RCC 7860 (cell line): ENCODE data around the gene IFRD2.

Source experiments
- DNase-seq: peaks from one replicate; pipeline ENCODE4 v3.0.0-alpha.2; 2015; ENCODE audit warnings: low spot score
- FAIRE-seq: peaks from 2 replicates; lab custom pipeline; 2012; peaks lifted over from hg19 to GRCh38; lab: Jason Lieb, UNC

Gene IFRD2, protein sequence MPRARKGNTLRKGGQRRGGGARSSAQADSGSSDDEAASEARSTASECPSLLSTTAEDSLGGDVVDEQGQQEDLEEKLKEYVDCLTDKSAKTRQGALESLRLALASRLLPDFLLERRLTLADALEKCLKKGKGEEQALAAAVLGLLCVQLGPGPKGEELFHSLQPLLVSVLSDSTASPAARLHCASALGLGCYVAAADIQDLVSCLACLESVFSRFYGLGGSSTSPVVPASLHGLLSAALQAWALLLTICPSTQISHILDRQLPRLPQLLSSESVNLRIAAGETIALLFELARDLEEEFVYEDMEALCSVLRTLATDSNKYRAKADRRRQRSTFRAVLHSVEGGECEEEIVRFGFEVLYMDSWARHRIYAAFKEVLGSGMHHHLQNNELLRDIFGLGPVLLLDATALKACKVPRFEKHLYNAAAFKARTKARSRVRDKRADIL

DNA sequence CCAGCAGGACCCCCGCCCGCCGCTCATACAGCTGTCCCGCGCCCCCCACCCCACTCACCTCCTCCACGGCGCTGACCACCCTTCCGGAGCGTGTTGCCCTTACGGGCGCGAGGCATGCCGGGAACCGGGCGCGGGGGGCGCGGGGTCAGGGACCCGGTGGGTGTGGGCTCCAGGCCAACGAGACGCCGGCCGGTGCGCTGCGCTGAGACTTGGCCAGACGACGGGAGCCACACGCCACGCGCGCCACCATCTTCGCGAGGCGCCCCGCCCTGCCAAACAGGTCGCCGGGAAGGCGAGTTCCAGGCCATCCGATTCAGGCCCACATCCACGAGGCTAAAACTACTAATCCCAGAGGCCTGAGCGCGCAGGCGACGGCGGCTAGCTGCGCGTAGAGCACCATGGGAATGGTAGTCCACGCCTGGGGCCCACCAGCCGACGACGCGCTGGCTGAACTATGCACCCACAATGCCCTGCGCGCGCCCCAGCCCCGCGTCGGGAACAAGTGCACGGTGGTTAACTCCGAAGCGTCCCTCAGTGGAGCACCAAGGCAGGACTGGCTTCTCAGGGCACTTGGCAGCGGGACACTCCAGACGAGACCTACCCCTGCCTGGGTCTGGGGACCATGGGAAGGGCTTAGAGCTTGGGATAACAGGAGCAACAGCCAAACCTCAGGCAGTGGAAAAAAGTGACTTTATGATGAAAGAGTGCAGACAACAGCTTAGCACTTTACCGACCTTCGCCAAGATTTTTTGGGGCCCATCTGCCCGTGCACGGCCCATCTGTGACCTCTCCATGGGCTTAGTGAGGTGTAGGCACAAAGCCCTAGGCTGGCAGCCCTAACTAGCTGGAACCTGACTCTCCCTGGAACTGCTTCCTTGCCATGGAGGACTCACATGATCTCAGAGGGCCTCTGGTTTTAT, at the start of gene IFRD2:
Gene IFRD2, minus strand, starts transcription at position 271 of the 920 bp plus-strand sequence. Its CDS starts 155 bp downstream, at position 116.
- FAIRE-seq (peak; percentile 73), DNase-seq (peak; percentile 94)

DNA sequence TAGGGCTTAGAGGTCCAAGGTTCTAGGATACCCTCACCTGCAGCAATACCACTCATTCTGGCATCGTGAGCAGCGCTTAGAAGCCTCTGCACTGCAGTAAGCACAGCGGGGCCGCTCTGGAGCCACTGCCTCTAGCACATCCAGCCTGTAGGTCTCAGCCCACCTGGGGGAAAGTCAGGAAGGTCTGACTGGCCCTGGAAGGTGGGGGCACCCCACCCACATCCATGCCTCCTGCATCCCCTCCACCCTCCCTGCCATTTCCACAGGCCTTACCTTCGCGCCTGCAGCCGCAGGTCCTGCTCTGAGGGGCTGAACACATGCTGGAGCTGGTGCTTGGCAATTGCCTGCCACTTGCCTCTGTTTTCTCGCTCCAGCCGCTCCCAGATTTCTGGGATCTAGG, 49.3 kb upstream of the IFRD2 start:
- DNase-seq: no peak
- no peak for FAIRE-seq

DNA sequence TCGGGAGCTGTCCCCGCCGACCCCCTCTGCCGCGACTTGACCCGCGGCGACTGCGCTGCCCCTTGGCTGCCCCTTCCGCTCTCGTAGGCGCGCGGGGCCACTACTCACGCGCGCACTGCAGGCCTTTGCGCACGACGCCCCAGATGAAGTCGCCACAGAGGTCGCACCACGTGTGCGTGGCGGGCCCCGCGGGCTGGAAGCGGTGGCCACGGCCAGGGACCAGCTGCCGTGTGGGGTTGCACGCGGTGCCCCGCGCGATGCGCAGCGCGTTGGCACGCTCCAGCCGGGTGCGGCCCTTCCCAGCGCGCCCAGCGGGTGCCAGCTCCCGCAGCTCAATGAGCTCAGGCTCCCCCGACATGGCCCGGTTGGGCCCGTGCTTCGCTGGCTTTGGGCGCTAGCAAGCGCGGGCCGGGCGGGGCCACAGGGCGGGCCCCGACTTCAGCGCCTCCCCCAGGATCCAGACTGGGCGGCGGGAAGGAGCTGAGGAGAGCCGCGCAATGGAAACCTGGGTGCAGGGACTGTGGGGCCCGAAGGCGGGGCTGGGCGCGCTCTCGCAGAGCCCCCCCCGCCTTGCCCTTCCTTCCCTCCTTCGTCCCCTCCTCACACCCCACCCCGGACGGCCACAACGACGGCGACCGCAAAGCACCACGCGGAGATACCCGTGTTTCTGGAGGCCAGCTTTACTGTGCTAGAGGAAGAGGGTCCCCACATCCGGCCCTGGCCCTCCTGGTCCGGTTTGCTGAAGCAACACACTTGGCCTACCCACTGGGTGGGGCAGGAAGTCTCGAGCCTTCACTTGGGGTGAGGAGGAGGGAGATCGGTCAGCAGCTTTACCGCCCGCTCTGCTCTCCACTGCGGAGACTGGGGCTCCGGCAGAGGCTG, 48.5 kb upstream of the IFRD2 start, which contains the start of gene RASSF1:
Gene RASSF1, minus strand, starts transcription at position 389 of the 882 bp plus-strand sequence. Its CDS starts 31 bp downstream, at position 358.
- FAIRE-seq (no peak), DNase-seq (no peak)

DNA sequence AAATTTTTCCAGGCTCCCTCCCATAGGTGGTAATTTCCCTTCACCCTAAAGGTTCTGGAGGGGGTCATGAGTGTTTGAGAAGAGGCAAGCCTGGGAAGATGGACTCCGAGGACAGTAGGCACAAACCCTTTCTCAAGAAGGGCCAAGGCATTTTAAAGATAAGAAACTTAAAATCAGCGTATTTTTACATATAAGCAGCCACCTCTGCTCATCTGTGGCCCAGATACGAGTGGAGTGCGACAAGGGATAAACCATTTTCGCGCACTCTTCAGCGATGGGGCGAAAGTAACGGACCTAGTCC, 47.9 kb upstream of the IFRD2 start:
- DNase-seq: no peak
- no peak for FAIRE-seq

DNA sequence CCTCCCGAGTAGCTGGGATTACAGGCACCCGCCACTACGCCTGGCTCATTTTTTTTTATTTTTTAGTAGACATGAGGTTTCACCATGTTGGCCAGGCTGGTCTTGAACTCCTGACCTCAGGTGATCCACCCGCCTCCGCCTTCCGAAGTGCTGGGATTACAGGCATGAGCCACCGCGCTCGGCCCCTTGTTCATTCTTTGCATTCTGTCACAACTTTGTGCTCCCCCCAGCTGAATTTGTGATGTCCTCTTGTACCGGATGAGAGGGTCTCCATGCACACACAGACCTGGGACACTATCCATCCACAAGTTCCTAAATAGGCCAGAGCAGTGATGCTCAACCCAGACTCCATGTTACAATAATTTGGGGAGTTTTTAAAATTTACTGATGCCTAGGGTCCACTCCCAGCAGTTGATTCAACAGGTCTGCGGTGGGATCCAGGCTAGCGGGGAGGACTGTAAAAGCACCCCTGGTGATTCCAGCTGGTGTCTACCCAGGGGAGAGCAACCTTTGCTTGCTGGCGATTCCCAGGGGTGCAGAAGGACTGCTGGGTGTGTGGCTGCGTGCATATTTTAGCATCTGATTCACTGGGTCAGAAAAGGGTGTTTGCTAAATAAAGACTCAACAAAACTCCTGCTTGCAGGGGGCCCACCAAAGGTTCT, 47.4 kb upstream of the IFRD2 start:
- no peak for FAIRE-seq
- no peak for DNase-seq

DNA sequence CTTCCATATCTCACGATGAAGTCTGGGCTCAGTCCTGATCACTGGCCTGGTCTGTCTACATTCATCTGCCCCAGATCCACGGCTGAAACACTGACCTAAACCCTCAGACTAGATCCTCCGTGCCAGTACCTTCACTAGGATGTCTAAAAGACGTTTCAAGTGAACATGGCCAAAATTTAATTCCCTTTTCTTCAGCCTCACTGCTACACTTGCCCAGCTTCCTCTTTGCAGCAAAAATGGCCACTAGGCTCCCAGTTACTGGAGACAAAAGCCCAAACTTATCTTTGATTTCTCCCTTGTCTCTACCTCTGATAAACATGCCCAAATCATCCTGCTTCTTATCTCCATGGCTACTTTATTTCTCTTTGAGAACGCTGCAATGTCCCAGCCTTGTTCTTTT, 46.7 kb upstream of the IFRD2 start:
- DNase-seq: no peak
- FAIRE-seq: no peak

DNA sequence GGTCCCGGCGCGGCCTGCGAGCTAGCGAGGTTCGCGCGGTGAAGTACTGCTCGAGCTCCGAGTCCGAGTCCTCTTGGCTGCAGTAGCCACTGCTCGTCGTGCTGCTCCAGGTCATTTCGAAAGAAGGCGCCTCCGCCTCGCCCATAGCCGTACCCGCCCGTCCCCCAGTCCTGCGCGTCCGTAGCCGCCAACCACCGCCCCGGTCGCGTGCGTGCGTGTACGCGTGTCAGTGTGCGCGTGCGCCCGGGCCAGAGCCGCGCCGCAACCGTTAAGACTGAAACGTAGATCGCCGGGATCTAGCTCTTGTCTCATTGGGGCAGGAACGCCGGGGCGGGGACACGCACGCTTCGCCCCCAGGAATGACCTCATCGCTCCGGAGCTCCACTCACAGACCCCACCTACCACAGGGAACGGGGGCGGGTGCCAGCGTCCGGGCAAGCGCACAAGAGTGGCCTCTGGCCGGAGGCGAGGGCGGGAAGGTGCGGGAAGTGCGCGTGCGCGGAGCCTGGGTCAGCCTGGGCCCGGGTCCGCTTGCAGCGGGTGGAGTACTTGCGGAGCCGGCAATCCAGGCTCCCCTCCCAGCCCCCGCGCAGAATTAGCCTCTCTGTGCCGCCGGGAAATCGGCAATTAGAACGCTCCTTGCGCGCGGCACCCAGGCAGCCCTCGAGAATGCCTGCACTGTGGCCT, 45.1 kb upstream of the IFRD2 start:
- DNase-seq: peak; percentile 97

DNA sequence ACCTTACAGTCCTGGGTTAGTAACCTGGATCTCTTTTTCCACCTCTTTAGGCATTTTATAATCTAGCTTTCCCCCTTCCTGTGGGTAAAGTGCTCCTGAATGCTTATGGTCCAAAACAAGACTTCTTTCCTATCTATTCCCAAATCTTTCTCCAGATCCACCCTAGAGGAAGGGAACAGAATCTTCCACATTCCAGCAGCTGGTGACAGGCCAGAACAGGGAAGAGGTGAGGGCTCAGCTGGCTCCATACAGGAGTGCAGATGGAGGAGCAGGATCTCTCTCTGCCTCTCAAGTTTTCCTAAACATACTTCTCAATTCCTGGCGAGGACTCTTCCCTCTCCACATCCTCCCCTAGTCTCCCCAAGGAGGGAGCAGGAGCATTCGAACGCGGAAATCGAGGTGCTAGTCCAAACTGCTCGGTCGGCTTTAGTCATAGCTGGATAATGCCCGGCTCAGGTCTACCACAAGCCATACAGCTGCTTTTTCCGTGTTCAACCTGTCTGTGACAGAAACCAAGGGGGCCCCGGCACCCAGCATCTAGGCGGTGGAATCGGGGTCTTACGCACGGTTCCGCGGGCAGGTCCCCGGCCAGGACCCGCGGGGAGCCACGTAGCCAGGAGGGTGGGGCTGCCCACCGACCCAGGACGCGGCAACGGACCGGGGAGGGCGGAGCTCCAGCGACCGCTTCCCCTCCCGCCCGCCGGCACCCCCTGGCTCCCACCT, 44.4 kb upstream of the IFRD2 start:
- FAIRE-seq: no peak
- DNase-seq: no peak

More for the DNA sequence above, 45.1 kb upstream of the IFRD2 start:
- peak; percentile 84 for FAIRE-seq

DNA sequence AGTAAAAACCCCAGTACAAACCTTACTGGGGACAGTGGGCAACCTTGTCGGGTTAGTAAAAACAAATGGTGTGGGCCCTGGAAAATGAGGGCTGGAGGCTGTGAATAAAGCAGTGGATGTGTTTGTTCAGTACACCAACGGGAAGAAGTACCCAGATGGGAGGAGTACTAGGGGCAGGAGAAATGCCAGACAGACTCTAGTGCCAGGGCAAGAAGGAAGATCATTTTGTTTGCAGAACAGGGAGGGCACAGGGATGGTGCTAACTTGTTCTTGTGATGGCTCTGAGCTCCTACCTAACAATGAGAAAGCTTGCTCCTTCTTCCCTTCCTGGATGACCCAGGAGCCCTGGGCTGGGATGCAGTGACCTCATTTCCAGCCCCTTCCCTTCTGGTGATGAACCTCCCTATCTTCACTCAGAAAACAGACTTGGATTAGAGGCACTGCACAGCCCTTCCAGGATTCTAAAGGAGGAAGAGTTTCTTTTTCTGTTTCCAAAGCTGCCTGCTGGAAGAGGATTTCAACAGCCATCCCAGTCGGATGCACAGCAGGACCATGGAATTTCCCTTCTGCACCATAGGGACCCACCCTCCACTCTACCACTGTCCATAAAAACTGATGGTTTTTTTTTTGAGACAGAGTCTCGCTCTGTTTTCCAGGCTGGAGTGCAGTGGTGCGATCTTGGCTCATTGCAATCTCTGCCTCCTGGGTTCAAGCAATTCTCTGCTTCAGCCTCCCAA, 42.3 kb upstream of the IFRD2 start:
- no peak for DNase-seq
- FAIRE-seq: no peak

DNA sequence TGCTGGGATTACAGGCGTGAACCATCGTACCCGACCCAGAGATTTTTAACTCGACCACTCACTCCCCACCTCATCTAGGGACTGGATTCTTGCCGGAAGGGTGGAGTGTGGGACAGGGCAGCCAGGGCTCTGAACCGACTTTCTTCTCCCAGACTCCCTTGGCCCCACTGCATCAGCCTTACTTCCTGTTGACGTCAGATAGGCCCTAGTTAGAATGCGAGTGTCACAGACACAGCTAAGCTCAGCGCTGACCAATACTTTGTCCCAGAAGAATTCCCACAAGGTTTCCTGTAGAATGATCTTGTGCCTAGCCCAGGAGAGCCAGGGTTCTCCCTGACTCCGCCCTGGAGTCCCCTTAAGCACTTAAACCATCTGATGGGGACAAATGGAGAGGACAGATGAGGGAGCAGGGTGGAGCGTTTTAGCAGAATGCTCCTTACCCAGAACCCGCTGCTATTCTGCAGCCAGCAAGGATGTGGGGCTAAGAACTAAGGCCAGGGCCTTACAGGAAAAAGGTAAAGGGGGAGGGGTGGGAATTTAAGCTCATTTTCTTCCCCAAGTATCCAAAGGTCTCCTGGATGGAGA, 41.6 kb upstream of the IFRD2 start:
- DNase-seq (no peak), FAIRE-seq (no peak)

DNA sequence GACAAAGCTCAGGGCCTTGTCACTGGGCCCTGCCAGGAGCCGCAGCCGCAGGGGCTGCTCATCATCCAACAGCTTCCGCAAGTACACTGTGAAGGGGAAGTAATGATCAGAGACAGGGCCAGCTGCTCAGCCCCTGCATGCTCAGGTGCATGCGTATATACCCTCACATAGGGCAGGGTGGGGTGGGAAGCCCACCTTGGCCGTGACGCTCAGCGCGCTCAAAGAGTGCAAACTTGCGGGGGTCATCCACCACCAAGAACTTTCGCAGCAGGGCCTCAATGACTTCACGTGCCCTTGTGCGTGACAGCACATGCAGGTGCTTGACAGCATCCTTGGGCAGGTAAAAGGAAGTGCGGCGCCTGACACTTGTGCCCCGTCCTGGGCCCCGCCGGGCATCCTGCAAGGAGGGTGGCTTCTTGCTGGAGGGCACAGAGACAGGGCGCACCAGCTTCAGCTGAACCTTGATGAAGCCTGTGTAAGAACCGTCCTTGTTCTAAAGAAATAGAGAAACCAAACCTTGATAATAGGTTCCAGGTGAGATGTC, 39.2 kb upstream of the IFRD2 start:
- no peak for FAIRE-seq
- no peak for DNase-seq

DNA sequence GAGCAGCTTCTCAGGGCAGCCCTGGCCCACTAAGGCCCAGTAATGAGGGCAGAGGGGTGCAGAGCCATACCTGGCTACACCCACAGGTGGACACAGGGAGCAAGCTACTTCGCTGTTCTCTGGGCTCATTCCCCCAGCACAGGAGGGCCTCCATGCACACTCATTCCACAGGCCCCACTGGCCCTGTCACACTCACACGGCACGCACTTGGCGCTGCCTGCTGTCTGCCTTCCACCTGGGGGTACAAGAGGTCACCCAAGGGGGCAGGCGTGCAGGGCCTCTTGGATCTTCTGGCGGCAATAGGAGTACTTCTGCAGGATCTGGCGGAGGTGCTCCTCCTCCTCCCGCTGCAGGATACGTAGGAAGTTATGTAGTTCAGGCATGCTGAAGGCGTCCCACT, 38.1 kb upstream of the IFRD2 start:
- DNase-seq (no peak), FAIRE-seq (no peak)

DNA sequence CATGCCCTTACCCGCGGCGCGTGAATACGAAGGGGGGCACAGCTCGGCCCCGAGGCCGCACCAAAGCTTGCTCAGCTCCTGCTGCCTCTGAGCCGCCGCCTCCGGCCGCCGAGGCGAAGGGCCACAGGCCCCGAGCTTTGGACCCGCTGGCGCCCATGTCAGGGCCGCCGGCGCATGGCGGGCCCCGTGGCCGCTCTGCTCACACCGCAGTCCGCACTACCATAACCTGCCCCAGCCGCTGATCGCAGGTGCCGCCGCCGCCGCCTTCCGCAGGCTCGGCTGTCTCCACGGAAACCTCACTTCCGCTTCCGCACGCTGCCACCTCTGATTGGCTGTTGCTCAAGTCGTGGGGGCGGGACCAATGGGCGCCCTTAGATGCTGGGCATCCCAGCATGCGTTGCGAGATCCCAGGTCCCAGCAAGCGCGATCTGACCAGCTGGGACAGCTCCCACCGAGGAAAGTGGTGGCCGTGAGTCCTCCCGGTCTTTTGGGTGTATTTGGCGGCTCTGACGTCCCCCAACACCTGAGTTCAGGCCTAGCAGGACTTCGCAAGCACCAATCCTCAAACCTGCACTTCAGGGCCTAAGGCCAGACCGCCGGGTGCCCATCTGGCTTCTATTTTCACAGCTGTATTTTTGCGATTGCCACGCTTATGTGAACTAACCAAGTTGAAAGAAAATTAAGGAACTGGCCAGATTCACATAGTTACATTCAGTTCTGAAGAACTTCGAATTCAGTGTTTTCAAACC, 35.9 kb upstream of the IFRD2 start, which contains the start of gene TUSC2:
Gene TUSC2, minus strand, starts transcription at position 281 of the 749 bp plus-strand sequence. Its CDS starts 124 bp downstream, at position 157.
- FAIRE-seq (peak; percentile 72), DNase-seq (peak; percentile 84)

DNA sequence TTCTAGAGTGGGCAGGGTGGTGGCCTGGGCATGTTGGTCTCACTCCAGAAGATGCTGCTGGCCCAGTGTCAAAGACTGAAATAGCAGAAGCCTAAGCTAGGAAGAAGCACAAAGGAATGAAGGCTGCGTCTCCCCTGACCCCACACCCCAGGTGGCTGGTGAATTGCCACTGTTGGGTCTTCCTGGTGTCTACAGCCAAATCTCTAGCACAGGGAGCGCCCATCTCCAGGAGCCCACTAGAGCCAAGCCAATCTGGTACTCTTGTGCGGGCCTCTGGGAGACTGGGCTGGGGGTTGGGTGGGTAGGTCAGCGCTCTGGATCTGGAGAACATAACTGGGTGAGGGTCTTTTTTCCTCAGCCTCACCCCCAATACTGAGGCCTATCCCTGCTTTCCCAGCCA, 34.9 kb upstream of the IFRD2 start:
- DNase-seq (no peak), FAIRE-seq (no peak)

DNA sequence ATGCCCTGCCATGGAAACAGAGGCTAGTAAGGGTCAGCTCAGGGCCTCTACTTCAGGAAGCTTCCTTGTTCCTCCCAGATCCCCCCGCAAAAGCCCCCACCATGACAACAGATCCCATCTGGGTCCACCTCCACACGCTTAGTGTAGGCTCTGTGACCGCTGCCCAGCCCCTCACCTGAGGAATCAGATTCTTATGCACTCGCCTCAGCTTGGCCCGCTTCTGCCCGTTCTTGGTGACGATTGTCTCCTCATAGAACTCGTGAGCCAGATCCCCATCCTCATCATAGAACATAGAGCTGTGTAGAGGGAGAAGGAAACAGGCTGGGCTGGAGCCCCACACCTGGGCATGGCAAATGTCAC, 33.9 kb upstream of the IFRD2 start:
- FAIRE-seq (no peak), DNase-seq (no peak)

DNA sequence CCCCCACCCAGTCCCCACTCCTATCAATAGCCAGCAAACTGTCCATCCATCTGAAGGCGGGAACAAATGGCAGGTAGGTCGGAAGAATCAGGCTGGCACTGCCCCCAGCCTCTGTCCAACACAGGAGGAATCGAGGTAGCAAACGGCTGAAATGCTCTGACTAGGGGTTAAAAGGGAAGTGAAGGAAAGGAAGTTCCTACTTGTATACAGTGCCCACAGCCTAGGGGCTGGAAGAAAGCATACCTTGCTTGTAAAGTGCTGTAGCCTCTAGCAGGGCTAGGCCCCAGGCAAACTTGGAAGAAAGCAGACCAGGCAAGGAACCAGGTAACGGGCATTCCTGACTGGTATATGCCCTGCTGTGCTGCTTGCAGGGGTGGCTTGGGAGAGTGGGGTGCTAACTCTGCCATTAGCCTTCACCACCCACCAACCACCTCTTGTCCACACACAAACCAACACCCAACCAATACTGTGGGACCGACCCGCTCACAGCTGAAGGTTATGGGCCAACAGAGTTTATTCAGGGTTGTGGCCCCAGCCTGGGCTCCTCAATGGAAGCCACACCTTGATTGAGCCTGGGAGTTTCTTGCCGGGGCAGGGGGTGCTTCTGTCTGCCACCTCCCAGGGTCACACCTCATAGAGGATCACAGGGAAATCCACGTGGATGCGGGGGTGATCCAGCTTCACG, 33.4 kb upstream of the IFRD2 start:
- no peak for FAIRE-seq
- no peak for DNase-seq
